SW 1271 (cell line): ENCODE results near the gene IL1RAPL2.
"Not testable (repeated sequence)": the region's sequence is repeated elsewhere in the genome, so short reads cannot be mapped to it uniquely, and the experiment has no call there.

Source experiments
- DNase-seq, 2 experiments: peaks; one replicate each; lab custom pipeline; 2025; lab: John Stamatoyannopoulos, UW

The IL1RAPL2 gene

GRCh38 chrX:104565791-104566680, at the start of gene IL1RAPL2:
IL1RAPL2 (plus strand) TSS chrX:104566199.
- peak in 1 of 2 experiments; percentile 10 for DNase-seq

- DNase-seq: no peak
These were observed 43.6 kb upstream of the IL1RAPL2 start for GRCh38 chrX:104522386-104522785.

DNA sequence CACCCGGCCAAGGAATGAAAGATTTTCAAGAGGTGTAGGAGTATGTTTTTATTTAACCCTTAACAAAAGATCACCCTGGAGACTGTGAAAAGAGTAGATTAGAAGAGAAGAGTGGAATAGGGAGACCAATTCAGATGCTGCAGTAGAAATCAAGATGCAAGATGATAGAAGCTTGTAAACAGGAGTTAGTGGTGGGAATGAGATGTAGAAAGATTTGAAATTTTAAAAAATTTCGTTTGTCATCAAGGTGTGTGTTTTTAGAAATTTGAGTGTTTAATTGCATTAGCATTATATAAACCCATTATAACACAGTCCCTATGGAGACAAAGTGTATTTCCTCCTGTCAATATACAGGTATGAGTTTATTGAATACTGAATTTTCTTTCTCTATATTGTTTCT, 42.1 kb upstream of the IL1RAPL2 start:
- DNase-seq: no peak

GRCh38 chrX:104539081-104539480, 26.9 kb upstream of the IL1RAPL2 start:
- DNase-seq: no peak

- DNase-seq: not testable (repeated sequence)
These were observed 23.6 kb upstream of the IL1RAPL2 start for GRCh38 chrX:104542447-104542846.

- DNase-seq: no peak
These were observed 1.7 kb upstream of the IL1RAPL2 start for GRCh38 chrX:104564335-104564734.

DNA sequence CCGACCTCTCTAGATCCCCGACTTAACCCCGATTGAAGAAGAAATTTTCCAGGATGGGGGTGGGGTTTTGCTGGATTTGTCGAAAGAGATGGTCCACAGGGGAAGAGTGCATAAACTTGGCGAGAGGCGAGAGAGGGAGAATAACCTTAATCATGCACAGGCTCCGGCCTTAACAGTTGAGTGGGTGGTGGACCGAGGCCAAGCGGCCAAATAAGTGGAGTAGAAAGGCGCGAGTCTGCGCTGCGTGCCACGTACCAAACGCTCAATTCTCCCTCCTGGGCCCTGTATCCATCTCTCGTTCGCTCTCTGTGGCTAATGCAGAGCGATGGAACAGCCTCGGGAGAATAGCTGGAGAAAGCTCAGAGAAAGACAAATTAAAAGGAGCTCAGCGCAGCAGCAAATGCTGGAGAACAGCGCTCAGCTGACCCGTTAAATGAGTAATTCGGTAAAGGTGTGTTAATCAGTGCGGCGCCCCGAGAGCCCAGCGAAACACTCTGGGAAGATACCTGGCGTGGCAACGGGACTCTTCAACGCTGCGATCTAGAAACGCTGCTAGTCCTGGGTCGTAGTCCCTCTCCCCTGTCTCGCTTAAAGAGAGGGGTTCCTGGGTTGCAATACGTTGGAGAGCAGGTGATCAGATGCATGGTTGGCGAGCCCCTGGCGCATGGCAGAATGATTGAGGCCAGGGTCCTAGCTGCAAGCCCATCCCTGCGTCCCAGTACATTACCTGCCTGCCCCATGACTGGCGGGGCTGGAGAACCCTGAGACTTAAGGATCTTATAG, 887 bp upstream of the IL1RAPL2 start:
- DNase-seq: no peak

DNA sequence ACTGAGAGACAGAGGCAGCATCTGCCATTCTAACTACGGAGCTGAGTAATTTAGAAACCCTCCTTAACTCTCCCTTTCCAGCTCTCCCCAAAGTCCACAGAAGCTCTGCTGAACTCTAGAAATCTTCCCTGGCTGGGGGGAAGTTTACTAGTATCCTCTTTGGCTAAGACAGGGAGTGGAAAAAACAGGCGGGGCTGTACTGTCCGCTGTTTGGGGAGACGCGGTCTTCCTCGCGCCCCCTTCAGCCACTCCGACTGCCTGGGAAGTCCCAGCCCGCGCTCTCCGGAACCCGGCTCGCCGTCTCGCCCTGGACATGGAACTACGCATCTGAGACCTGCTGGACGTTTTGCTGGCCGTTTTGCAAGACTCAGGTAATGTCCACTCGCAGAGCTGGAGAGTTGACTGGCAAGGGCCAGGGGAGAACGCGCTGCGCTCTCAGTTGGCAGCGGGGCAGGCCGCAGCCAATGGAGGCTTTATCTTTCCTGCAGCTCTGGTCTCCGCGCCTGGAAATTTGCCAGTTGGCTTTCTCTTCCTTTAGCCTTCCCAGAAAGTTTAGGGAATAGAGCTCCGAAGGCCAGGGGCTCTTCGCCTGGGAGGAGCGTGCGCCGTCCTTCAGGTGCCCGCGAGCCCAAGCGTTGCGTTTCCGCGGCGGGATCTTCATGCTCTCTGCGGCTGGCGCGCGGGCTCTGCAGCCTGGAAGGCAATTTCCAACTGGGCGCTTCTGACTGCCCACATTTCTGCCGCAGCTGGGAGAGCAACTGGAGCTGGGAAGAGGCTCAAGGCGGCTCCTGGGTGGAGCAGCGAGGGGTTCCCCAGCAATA, 892 bp downstream of the IL1RAPL2 start:
- no peak for DNase-seq

- no peak for DNase-seq
These were observed 1.5 kb downstream of the IL1RAPL2 start for GRCh38 chrX:104567506-104567905.

- no peak for DNase-seq
These were observed 2.4 kb downstream of the IL1RAPL2 start for GRCh38 chrX:104568304-104568915.

- DNase-seq: no peak
These were observed 52.3 kb downstream of the IL1RAPL2 start for GRCh38 chrX:104618106-104618895.

- DNase-seq: no peak
These were observed 55.8 kb downstream of the IL1RAPL2 start for GRCh38 chrX:104621781-104622180.

GRCh38 chrX:104641176-104641575, 75.2 kb downstream of the IL1RAPL2 start:
- DNase-seq: no peak

DNA sequence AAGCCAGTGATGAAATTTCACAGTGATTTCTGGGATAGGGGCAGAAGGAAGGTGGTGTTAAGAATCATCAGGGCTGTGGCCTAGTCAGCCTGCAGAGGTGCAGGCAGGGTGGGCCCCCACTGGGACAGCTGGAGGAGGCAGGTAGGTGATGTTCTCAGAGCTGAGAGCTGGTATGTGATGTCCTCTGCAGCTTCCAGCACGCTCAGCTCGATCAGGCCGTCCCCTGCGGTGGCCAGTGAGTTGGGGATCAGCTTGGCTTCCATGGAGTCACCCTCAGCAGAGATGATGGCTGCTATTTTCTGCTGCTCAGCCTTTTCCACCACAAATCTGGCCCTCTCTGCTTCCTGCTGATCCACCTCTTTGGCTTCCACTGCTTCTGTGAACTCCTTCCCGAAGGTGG, 81.1 kb downstream of the IL1RAPL2 start:
- no peak for DNase-seq

DNA sequence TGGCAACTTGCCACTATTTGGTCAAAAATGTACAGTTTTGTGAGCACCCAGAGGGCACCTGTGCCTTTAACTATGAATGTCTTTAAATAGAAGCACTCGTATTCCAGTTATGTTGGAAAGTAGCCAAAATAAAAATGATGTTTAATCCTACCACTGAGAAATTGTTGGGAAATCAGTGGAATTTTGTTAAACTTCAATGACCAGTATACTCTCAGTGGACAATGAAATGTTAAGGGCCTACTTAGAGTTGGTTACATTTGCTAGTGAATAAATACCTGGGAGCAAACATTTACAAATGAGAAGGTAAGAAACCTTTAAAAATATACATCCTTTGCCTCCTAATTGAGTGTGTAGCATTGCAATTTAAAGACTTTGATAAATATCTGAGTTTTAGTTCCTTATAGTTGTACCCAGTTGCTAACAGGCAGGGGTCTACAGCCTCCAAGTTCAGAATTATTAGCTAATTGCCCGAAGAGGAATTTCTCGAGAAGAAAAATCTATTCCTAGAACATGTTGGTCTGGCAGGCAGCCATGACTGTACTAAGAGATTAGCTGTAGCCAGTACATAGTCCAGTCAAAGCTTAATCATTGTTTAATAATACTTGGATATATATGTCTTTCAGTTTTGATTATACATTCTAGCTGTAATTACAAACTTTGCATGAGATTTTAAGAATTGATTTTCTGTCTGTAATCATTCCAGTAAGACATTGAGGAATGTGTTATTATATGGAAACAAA, 93.2 kb downstream of the IL1RAPL2 start:
- no peak for DNase-seq

- no peak for DNase-seq
These were observed 94.1 kb downstream of the IL1RAPL2 start for GRCh38 chrX:104660092-104660491.

- no peak for DNase-seq
These were observed 96.7 kb downstream of the IL1RAPL2 start for GRCh38 chrX:104662694-104663093.

DNA sequence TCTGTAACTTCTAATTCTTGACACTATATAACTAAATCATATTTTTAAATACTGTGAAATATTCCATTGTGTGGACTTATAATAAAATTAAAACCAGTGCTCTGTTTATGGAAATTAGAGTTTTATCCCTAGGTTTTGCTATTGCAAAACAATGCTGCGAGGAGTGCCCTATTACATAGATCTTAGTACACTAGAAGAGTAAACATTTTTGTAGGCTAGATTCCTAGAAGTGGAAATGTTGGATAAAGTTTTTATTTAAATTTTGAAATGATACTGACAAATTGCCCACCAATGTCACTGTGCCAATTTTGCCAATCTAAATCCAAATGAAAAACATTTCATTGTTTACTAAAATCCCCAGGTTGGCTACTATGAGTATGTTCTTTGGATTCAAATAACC, 99.7 kb downstream of the IL1RAPL2 start:
- DNase-seq: no peak

DNA sequence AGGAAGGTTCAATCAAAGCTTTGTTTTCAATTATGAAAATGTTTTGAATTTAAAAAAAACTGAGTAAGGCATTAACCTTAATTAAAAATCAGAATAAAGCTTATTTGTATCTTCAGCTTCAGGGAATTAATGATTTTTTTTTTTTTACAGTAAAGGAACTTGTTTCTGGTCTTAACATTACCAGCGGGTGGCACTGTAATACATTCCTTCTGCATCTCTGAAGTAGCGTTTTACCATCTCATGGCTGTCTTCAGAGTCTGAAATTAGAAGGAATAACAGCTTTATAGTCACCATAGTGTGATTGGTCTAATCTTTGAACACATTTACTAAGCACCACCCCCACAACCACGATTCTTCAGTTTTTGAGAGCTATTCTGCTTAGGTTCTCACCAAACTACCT, 102.6 kb downstream of the IL1RAPL2 start:
- DNase-seq: no peak

- no peak for DNase-seq
These were observed 103.1 kb downstream of the IL1RAPL2 start for GRCh38 chrX:104669063-104669462.
